ENCODE data around the gene STXBP2.
"Not testable (repeated sequence)": the region's sequence is repeated elsewhere in the genome, so short reads cannot be mapped to it uniquely, and the experiment has no call there.

STXBP2 gene

GRCh38 chr19:7628589-7629311 is 8.2 kb upstream of the STXBP2 start:
- H3K4me3 ChIP-seq, result peak overlapping the region; percentile 66 to 100 (median 97)
- peak overlapping the region in 20 of 21 experiments; percentile 63 to 91 (median 82) for H3K27ac ChIP-seq

- H3K4me3 ChIP-seq, result peak within 1 kb of the TSS; percentile 66 to 100 (median 97)
Measured at GRCh38 chr19:7629347-7630054, 7.4 kb upstream of the STXBP2 start, which contains the start of the genes PET100 and XAB2. Gene PET100 (plus strand): TSS chr19:7629793. CDS start chr19:7629834, 41 bp downstream. Gene XAB2 (minus strand): TSS chr19:7629545. CDS start chr19:7629527, 18 bp downstream.

GRCh38 chr19:7631577-7631976 is 5.3 kb upstream of the STXBP2 start:
- H3K4me3 ChIP-seq, result no peak overlapping the region
- H3K27ac ChIP-seq, result no peak overlapping the region

More at GRCh38 chr19:7629347-7630054, 7.4 kb upstream of the STXBP2 start, which contains the start of the genes PET100 and XAB2:
- H3K27ac ChIP-seq, result peak within 1 kb of the TSS in 20 of 21 experiments; percentile 67 to 94 (median 86)

- no peak overlapping the region for H3K27ac ChIP-seq
- H3K4me3 ChIP-seq, result no peak overlapping the region
Measured at GRCh38 chr19:7632340-7633203, 4.3 kb upstream of the STXBP2 start.

GRCh38 chr19:7633698-7634097 is 3.2 kb upstream of the STXBP2 start, which contains the start of gene PCP2:
Gene PCP2 (minus strand): TSS chr19:7633719. CDS start chr19:7633457, 262 bp downstream.
- Histone ChIP-seq H3K4me3 (no peak within 1 kb of the TSS), H3K27ac (no peak within 1 kb of the TSS)

- no peak overlapping the region for H3K4me3 ChIP-seq
Measured at GRCh38 chr19:7635670-7636069, 1.2 kb upstream of the STXBP2 start.

GRCh38 chr19:7636317-7636690 is 606 bp upstream of the STXBP2 start:
- H3K27ac ChIP-seq, result peak overlapping the region in 15 of 21 experiments; percentile 73 to 94 (median 88)
- peak overlapping the region in 6 of 7 experiments; percentile 56 to 81 (median 66) for H3K4me3 ChIP-seq

More at GRCh38 chr19:7635670-7636069, 1.2 kb upstream of the STXBP2 start:
- no peak overlapping the region for H3K27ac ChIP-seq

- Histone ChIP-seq H3K27ac (peak overlapping the region; percentile 32 to 94 (median 87)), H3K4me3 (peak overlapping the region; percentile 56 to 81 (median 68))
Measured at GRCh38 chr19:7637374-7638256, 705 bp downstream of the STXBP2 start.

GRCh38 chr19:7638802-7639465 is 2.0 kb downstream of the STXBP2 start:
- Histone ChIP-seq H3K4me3 (no peak overlapping the region), H3K27ac (no peak overlapping the region)

GRCh38 chr19:7639863-7640348 is 3.0 kb downstream of the STXBP2 start:
- Histone ChIP-seq H3K27ac (no peak overlapping the region), H3K4me3 (no peak overlapping the region)

- no peak overlapping the region for H3K4me3 ChIP-seq
- H3K27ac ChIP-seq, result no peak overlapping the region
Measured at GRCh38 chr19:7640803-7641202, 3.9 kb downstream of the STXBP2 start.

GRCh38 chr19:7641290-7642276 is 4.7 kb downstream of the STXBP2 start:
- Histone ChIP-seq H3K4me3 (no peak overlapping the region), H3K27ac (no peak overlapping the region)

GRCh38 chr19:7642295-7643030 is 5.6 kb downstream of the STXBP2 start:
- no peak overlapping the region for H3K4me3 ChIP-seq
- H3K27ac ChIP-seq, result no peak overlapping the region

- H3K27ac ChIP-seq, result no peak overlapping the region
- H3K4me3 ChIP-seq, result no peak overlapping the region
Measured at GRCh38 chr19:7643031-7643415, 6.1 kb downstream of the STXBP2 start.

- not testable (repeated sequence) for H3K4me3 ChIP-seq, H3K27ac ChIP-seq
Measured at GRCh38 chr19:7643629-7644549, 7.0 kb downstream of the STXBP2 start.
